CD14-positive monocyte (primary cell): ENCODE measurements around the gene BCL2L12. TPM values are rescaled to one million over a fixed set of nuclear protein-coding genes. Genes with fewer than 3 reads are reported as not detected.

Source experiments
- DNase-seq, 3 donors: peaks; one replicate each; pipeline ENCODE4 v3.0.0-alpha.2; 2011 to 2022
- H2AFZ ChIP-seq: 2 replicates; pipeline ENCODE4 v1.6.0; 2012; ENCODE audit warnings: mild to moderate bottlenecking, low read depth, low read length, inconsistent platforms; ENCODE audit not compliant: insufficient read depth, poor library complexity, severe bottlenecking
- H3K27ac ChIP-seq, 2 donors: 1 replicate in 1 of 2; 2 replicates in 1 of 2; pipeline ENCODE4 v1.5.1; 2012 to 2013; ENCODE audit warnings: low read length in 2 of 2, control low read depth in 1 of 2, inconsistent platforms in 1 of 2, low read depth in 1 of 2, mild to moderate bottlenecking in 1 of 2
- H3K27me3 ChIP-seq, 2 donors: one replicate each; pipeline versions ENCODE4 v1.6.0 to v1.6.1; 2011 to 2013; ENCODE audit warnings: low read length in 2 of 2; ENCODE audit not compliant: control insufficient read depth in 2 of 2, insufficient read depth in 2 of 2
- H3K36me3 ChIP-seq, 2 donors: replicated peaks in 1 of 2; 1 replicate in 1 of 2; 2 replicates in 1 of 2; pipeline versions ENCODE4 v1.5.1 to v1.6.1; 2012 to 2013; ENCODE audit warnings: low read length in 2 of 2, control low read depth in 1 of 2, inconsistent platforms in 1 of 2, mild to moderate bottlenecking in 1 of 2; ENCODE audit not compliant: insufficient read depth in 2 of 2, control insufficient read depth in 1 of 2
- H3K4me1 ChIP-seq, 2 donors: 1 replicate in 1 of 2; 2 replicates in 1 of 2; pipeline versions ENCODE4 v1.5.1 to v1.6.1; 2012 to 2013; ENCODE audit warnings: low read length in 2 of 2, control low read depth in 1 of 2, inconsistent platforms in 1 of 2, mild to moderate bottlenecking in 1 of 2, moderate library complexity in 1 of 2; ENCODE audit not compliant: insufficient read depth in 2 of 2, control insufficient read depth in 1 of 2
- H3K4me2 ChIP-seq: replicated peaks from 2 replicates; pipeline ENCODE3; 2012; ENCODE audit warnings: low read length, moderate library complexity, mild to moderate bottlenecking; ENCODE audit not compliant: poor library complexity, severe bottlenecking; ENCODE audit errors: extremely low read depth
- H3K4me3 ChIP-seq, 3 experiments: fragments of 200-600 bp in 1 of 3; sonication (generic) in 1 of 3; replicated peaks in 1 of 3; 1 replicate in 2 of 3; 2 replicates in 1 of 3; pipeline ENCODE4 v1.5.1; 2011 to 2013; ENCODE audit warnings: low read length in 3 of 3, mild to moderate bottlenecking in 3 of 3, control low read depth in 2 of 3, low read depth in 2 of 3, inconsistent platforms in 1 of 3, moderate library complexity in 1 of 3
- H3K79me2 ChIP-seq: 2 replicates; pipeline ENCODE4 v1.6.0; 2012; ENCODE audit warnings: mild to moderate bottlenecking, control low read depth, inconsistent platforms, low read length, moderate library complexity; ENCODE audit not compliant: insufficient read depth
- H3K9ac ChIP-seq: 2 replicates; pipeline ENCODE4 v1.6.0; 2017; ENCODE audit warnings: low read length, mild to moderate bottlenecking; ENCODE audit not compliant: insufficient read depth, poor library complexity, severe bottlenecking
- H3K9me3 ChIP-seq, 2 donors: replicated peaks in 1 of 2; 1 replicate in 1 of 2; 2 replicates in 1 of 2; pipeline versions ENCODE4 v1.5.1 to v1.6.1; 2012 to 2013; ENCODE audit warnings: low read length in 2 of 2, control low read depth in 1 of 2; ENCODE audit not compliant: control insufficient read depth in 1 of 2, insufficient read depth in 1 of 2
- H4K20me1 ChIP-seq: 2 replicates; pipeline ENCODE4 v1.6.0; 2012; ENCODE audit warnings: mild to moderate bottlenecking, low read length, control low read depth, moderate library complexity; ENCODE audit not compliant: insufficient read depth
- H3K27ac Mint-ChIP-seq, 7 donors: one replicate each; pipeline ENCODE4 v1.8.0; 2020; ENCODE audit warnings: mild to moderate bottlenecking in 7 of 7, mixed read lengths in 7 of 7, moderate library complexity in 6 of 7, inconsistent platforms in 2 of 7
- H3K27me3 Mint-ChIP-seq, 3 donors: one replicate each; pipeline ENCODE4 v1.8.0; 2021 to 2022; ENCODE audit warnings: low read depth in 3 of 3, mild to moderate bottlenecking in 3 of 3, mixed read lengths in 3 of 3, moderate library complexity in 3 of 3, inconsistent platforms in 1 of 3
- H3K36me3 Mint-ChIP-seq, 2 donors: one replicate each; pipeline ENCODE4 v1.8.0; 2020; ENCODE audit warnings: mixed read lengths in 2 of 2, inconsistent platforms in 1 of 2, mild to moderate bottlenecking in 1 of 2
- H3K4me1 Mint-ChIP-seq: one replicate; pipeline ENCODE4 v1.8.0; 2020; ENCODE audit warnings: mild to moderate bottlenecking, mixed read lengths
- H3K4me3 Mint-ChIP-seq, 2 donors: one replicate each; pipeline ENCODE4 v1.8.0; 2020; ENCODE audit warnings: mild to moderate bottlenecking in 2 of 2, mixed read lengths in 2 of 2, moderate library complexity in 1 of 2
- H3K9me3 Mint-ChIP-seq, 7 donors: one replicate each; pipeline ENCODE4 v1.8.0; 2020 to 2022; ENCODE audit warnings: mixed read lengths in 7 of 7, mild to moderate bottlenecking in 6 of 7, moderate library complexity in 6 of 7, inconsistent platforms in 2 of 7
- CTCF ChIP-seq: fragments of 200-600 bp; IDR thresholded peaks from one replicate; pipeline ENCODE4 v1.8.0; 2022; ENCODE audit warnings: antibody characterized with exemption, mild to moderate bottlenecking
- WGBS: methylation state at CpG from one replicate; pipeline ENCODE4 v1.1.5; 2013; ENCODE audit warnings: missing lambda C conversion rate; ENCODE audit not compliant: insufficient coverage; 5-methylcytosine and 5-hydroxymethylcytosine counted together
- intact Hi-C, 2 donors: fragments of 100-400 bp; cut with micrococcal nuclease; formaldehyde crosslinking; loops; one replicate each; pipeline versions ENCODE4 v1.15.0 to v1.15.1; 2023
- polyA plus RNA-seq, 3 donors: library from polyadenylated mRNA; depleted of rRNA in 1 of 3; unstranded in 2 of 3; stranded (reverse) in 1 of 3; fragments of 300-500 nt in 2 of 3; fragments of >200 nt in 1 of 3; fragmentation: Illumina TruSeq in 2 of 3; gene quantifications; 1 replicate in 2 of 3; 2 replicates in 1 of 3; pipeline ENCODE4 v1.2.3, GENCODE V29; 2012 to 2021

Gene BCL2L12
- polyA plus RNA-seq, 3 donors, result 5.7 to 10.3 (median 8.6) TPM

- H3K27ac ChIP-seq, result peak overlapping the region; percentile 52 to 78
- Mint-ChIP-seq H3K27ac (peak overlapping the region; percentile 89 to 99 (median 94)), H3K36me3 (peaks cover 30 to 42% of the 10 kb centered on the region in 2 donors), H3K4me1 (peaks cover 32% of the 10 kb centered on the region), H3K27me3 (no peaks in the 10 kb centered on the region), H3K9me3 (peaks cover 0 to 2% (median 0%) of the 10 kb centered on the region in 7 donors), H3K4me3 (peak overlapping the region; percentile 97 to 100)
- WGBS, result under 1% methylated on average over 53 of the region's 53 CpGs
- no peaks in the 10 kb centered on the region for H3K27me3 ChIP-seq
- no peak for TF ChIP-seq CTCF
- H4K20me1 ChIP-seq, result peaks cover 47% of the 10 kb centered on the region
- H3K4me2 ChIP-seq, result peak overlapping the region; percentile 100
- peaks cover 45% of the 10 kb centered on the region for H3K79me2 ChIP-seq
- H3K36me3 ChIP-seq, result peaks cover 31 to 39% of the 10 kb centered on the region in 2 donors
- DNase-seq, result peak; percentile 65 to 70 (median 69)
- H3K9me3 ChIP-seq, result no peaks in the 10 kb centered on the region
- peak overlapping the region; percentile 52 to 94 (median 72) for H3K4me3 ChIP-seq
- H2AFZ ChIP-seq, result peak overlapping the region; percentile 92
- peak overlapping the region; percentile 64 for H3K9ac ChIP-seq
- peaks cover 17 to 35% of the 10 kb centered on the region in 2 donors for H3K4me1 ChIP-seq
- intact Hi-C loops, result loop anchor here in 1 of 2 donors (1.0 to 10.0 kb wide), 3 partner anchors 22 to 360 kb away; partner anchors contain the start of genes NOSIP, SCAF1, VRK3 and ZNF473
These were observed 1.3 kb upstream of the BCL2L12 start for GRCh38 chr19:49664171-49665035.

GRCh38 chr19:49665036-49665350, 740 bp upstream of the BCL2L12 start:
- Histone ChIP-seq H4K20me1 (peaks cover 41% of the 10 kb centered on the region), H3K9me3 (no peaks in the 10 kb centered on the region), H3K27me3 (no peaks in the 10 kb centered on the region), H3K4me3 (peak overlapping the region; percentile 52 to 94 (median 72)), H3K79me2 (peaks cover 45% of the 10 kb centered on the region), H2AFZ (peak overlapping the region; percentile 92), H3K4me1 (peaks cover 17 to 35% of the 10 kb centered on the region in 2 donors), H3K4me2 (peak overlapping the region; percentile 100), H3K36me3 (peaks cover 27 to 33% of the 10 kb centered on the region in 2 donors), H3K27ac (peak overlapping the region; percentile 52 to 78), H3K9ac (peak overlapping the region; percentile 64)
- intact Hi-C loops, result loop anchor here in 1 of 2 donors (10.0 kb wide), 1 partner anchor 360 kb away; the partner anchor contains the start of genes VRK3 and ZNF473
- WGBS, result 1% methylated on average over 7 of the region's 7 CpGs
- peaks cover 29 to 40% of the 10 kb centered on the region in 2 donors for H3K36me3 Mint-ChIP-seq
- TF ChIP-seq CTCF, result no peak
- H3K9me3 Mint-ChIP-seq, result no peaks in the 10 kb centered on the region
- H3K27me3 Mint-ChIP-seq, result no peaks in the 10 kb centered on the region
- DNase-seq, result no peak
- peaks cover 32% of the 10 kb centered on the region for H3K4me1 Mint-ChIP-seq
- H3K27ac Mint-ChIP-seq, result peak overlapping the region; percentile 89 to 99 (median 94)
- peak overlapping the region; percentile 97 to 100 for H3K4me3 Mint-ChIP-seq
